ENCODE results near the gene HINT2. TPM values are rescaled to one million over a fixed set of nuclear protein-coding genes. Genes with fewer than 3 reads are reported as not detected.

HINT2 gene
- total and polyA plus RNA-seq, 11 donors: 48.7 to 139 (median 57.4) TPM

- intact Hi-C loops (cut with DNase I): loop anchor here in 2 of 10 donors (10.0 kb wide), 1 partner anchor 227 kb away; no protein-coding TSS in a partner anchor
- 84 to 91% (median 87%) methylated on average over 6 of the region's 6 CpGs for WGBS, 4 donors
Observed at GRCh38 chr9:35797311-35798109, 17.3 kb downstream of the HINT2 start.

DNA sequence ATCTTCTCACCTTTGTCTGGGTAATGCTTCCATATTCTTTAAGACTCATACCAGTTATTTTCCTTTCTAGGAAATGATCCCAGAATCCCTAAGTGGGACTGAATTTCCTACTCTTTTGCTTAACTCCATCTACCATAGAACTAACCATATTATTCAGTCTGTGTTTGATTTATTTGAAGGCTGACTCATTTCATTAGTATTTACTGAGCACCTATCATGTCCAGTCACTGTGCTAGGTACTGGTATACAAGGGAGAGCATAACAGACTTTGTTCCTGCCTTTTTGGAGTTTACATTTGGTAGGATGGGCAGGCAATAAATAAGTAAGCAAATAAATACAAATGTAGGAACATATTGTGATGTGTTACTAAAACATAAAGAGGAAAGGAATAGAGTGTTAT lies 19.1 kb downstream of the HINT2 start:
- peaks cover 0 to 39% (median 26%) of the 10 kb centered on the region in 12 donors for H3K4me1 ChIP-seq
- DNase-seq (no peak), ATAC-seq (no peak)
- peaks cover 0 to 15% (median 8%) of the 10 kb centered on the region in 9 donors for H3K36me3 ChIP-seq
- intact Hi-C loops (cut with DNase I): loop anchor here in 2 of 10 donors (10.0 kb wide), 1 partner anchor 229 kb away; no protein-coding TSS in a partner anchor
- no peak overlapping the region for H3K27ac ChIP-seq
- TF ChIP-seq, protein P1, sequence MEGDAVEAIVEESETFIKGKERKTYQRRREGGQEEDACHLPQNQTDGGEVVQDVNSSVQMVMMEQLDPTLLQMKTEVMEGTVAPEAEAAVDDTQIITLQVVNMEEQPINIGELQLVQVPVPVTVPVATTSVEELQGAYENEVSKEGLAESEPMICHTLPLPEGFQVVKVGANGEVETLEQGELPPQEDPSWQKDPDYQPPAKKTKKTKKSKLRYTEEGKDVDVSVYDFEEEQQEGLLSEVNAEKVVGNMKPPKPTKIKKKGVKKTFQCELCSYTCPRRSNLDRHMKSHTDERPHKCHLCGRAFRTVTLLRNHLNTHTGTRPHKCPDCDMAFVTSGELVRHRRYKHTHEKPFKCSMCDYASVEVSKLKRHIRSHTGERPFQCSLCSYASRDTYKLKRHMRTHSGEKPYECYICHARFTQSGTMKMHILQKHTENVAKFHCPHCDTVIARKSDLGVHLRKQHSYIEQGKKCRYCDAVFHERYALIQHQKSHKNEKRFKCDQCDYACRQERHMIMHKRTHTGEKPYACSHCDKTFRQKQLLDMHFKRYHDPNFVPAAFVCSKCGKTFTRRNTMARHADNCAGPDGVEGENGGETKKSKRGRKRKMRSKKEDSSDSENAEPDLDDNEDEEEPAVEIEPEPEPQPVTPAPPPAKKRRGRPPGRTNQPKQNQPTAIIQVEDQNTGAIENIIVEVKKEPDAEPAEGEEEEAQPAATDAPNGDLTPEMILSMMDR (IDR thresholded peaks at IDR 0.05): no peak
- TF ChIP-seq POLR2A (IDR thresholded peaks at IDR 0.05): no peak
- H3K9me3 ChIP-seq: no peaks in the 10 kb centered on the region
- no peak overlapping the region for H3K4me3 ChIP-seq
- peaks cover 0 to 4% (median 0%) of the 10 kb centered on the region in 9 donors for H3K27me3 ChIP-seq

More at GRCh38 chr9:35797311-35798109, 17.3 kb downstream of the HINT2 start:
- Histone ChIP-seq H3K9me3 (no peaks in the 10 kb centered on the region), H3K27me3 (no peaks in the 10 kb centered on the region), H3K27ac (no peak overlapping the region), H3K4me3 (no peak overlapping the region), H3K36me3 (peaks cover 0 to 33% (median 25%) of the 10 kb centered on the region in 9 donors), H3K4me1 (peaks cover 0 to 28% (median 18%) of the 10 kb centered on the region in 12 donors)
- no peak for DNase-seq
- ATAC-seq: no peak
- TF ChIP-seq, protein P1 (IDR thresholded peaks at IDR 0.05): no peak
- TF ChIP-seq POLR2A (IDR thresholded peaks at IDR 0.05): no peak

DNA sequence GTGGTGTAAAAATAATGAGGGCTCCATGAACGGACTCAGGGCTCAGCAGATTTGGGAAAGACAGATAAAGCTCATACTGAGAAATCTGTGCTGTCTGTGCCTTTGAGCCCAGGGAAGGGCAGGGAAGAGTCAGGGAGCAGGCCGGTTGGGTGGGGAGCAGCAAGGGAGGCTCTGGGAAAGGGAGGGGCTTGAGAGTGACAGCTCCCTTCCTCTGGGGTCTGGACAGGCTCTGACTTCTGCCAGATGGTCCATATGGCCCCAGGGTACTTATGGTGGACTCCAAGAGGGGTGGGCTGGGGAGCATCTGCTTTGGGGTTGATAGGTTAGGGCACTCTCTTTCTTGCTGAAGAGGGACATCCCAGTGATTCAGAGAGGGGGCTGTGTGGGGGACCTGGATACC lies 21.4 kb downstream of the HINT2 start:
- Histone ChIP-seq H3K27me3 (peaks cover 0 to 7% (median 0%) of the 10 kb centered on the region in 9 donors), H3K9me3 (no peaks in the 10 kb centered on the region), H3K4me3 (peak overlapping the region in 4 of 12 donors; percentile 2 to 85 (median 51)), H3K36me3 (peaks cover 0 to under 1% (median 0%) of the 10 kb centered on the region in 9 donors), H3K27ac (no peak overlapping the region), H3K4me1 (peaks cover 0 to 46% (median 30%) of the 10 kb centered on the region in 12 donors)
- ATAC-seq (no peak), DNase-seq (no peak)
- intact Hi-C loops (cut with DNase I): loop anchor here in 2 of 10 donors (5.0 to 10.0 kb wide), 2 partner anchors 34 to 231 kb away; partner anchors contain the start of genes FAM221B (in 1 of the 2) and TMEM8B (in 1 of the 2)
- whole genome bisulfite sequencing, 4 donors: 42 to 77% (median 51%) methylated on average over 2 of the region's 2 CpGs
- TF ChIP-seq POLR2A (IDR thresholded peaks at IDR 0.05): no peak
- TF ChIP-seq, protein P1 (IDR thresholded peaks at IDR 0.05): no peak

- Histone ChIP-seq H3K4me1 (peaks cover 0 to 46% (median 30%) of the 10 kb centered on the region in 12 donors), H3K9me3 (no peaks in the 10 kb centered on the region), H3K4me3 (peak overlapping the region in 5 of 12 donors; percentile 3 to 85 (median 68)), H3K27me3 (peaks cover 0 to 7% (median 0%) of the 10 kb centered on the region in 9 donors), H3K27ac (peak overlapping the region in 3 of 12 donors; percentile 17 to 88 (median 88)), H3K36me3 (no peaks in the 10 kb centered on the region)
- DNase-seq (no peak), ATAC-seq (no peak)
- TF ChIP-seq, protein P1 (IDR thresholded peaks at IDR 0.05): no peak
- TF ChIP-seq POLR2A (IDR thresholded peaks at IDR 0.05): no peak
- 85 to 87% (median 86%) methylated on average over 14 of the region's 14 CpGs for WGBS, 4 donors
- intact Hi-C loops (cut with DNase I): loop anchor here in 2 of 10 donors (5.0 to 10.0 kb wide), 2 partner anchors 34 to 232 kb away; partner anchors contain the start of genes FAM221B (in 1 of the 2) and TMEM8B (in 1 of the 2)
Observed at GRCh38 chr9:35792826-35793225, 22.0 kb downstream of the HINT2 start.

Measured in heart left ventricle (tissue), 16 donors.